A673 (cell line): ENCODE results near the gene SRSF5.

Experiments used
- EZH2 ChIP-seq: fragments of 200-600 bp; sonication (generic); IDR thresholded peaks from 2 replicates; pipeline ENCODE4 v1.6.1; 2017; ENCODE audit warnings: borderline replicate concordance, low read depth, mild to moderate bottlenecking, mixed read lengths, antibody characterized with exemption, low read length; ENCODE audit not compliant: poor library complexity, severe bottlenecking
- TF ChIP-seq, protein P1 (sequence below): fragments of 300-800, 200-600 bp; sonication (generic); conservative IDR thresholded peaks from 2 replicates; pipeline ENCODE4 v1.5.1; 2017; ENCODE audit warnings: low read depth, mild to moderate bottlenecking, antibody characterized with exemption, low read length, moderate library complexity, mixed read lengths

DNA sequence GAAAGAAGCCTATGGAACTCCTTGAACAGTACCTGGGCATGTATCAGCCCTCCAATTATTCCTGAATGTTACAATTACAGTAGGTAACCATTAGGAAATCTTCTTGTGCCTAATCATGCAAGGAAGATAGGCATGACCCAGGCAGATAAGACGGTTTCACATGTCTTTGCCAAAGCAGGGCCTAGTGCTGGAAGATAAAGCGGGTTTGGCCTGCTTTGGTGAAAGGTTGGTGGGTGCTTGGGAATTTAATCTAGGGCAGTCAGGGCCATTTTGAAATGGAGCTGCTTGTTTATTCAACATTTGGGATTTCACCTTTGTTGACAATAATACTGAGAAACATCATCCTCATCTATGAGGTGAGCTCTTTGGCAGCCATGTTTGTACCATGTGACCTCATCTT is 12.5 kb upstream of the SRSF5 start:
- TF ChIP-seq, protein P1, sequence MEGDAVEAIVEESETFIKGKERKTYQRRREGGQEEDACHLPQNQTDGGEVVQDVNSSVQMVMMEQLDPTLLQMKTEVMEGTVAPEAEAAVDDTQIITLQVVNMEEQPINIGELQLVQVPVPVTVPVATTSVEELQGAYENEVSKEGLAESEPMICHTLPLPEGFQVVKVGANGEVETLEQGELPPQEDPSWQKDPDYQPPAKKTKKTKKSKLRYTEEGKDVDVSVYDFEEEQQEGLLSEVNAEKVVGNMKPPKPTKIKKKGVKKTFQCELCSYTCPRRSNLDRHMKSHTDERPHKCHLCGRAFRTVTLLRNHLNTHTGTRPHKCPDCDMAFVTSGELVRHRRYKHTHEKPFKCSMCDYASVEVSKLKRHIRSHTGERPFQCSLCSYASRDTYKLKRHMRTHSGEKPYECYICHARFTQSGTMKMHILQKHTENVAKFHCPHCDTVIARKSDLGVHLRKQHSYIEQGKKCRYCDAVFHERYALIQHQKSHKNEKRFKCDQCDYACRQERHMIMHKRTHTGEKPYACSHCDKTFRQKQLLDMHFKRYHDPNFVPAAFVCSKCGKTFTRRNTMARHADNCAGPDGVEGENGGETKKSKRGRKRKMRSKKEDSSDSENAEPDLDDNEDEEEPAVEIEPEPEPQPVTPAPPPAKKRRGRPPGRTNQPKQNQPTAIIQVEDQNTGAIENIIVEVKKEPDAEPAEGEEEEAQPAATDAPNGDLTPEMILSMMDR: no peak
- TF ChIP-seq EZH2: no peak
